ENCODE results near the gene ALAS1.

Gene ALAS1

GRCh38 chr3:52213005-52213404 is 15.0 kb downstream of the ALAS1 start:
- in situ Hi-C loops (cut with HindIII; ENCODE audit: low sequenced_read_pairs): no loop called here
- no peak for DNase-seq (ENCODE audit: low read depth, low spot score)
- no peak overlapping the region for H3K4me3 ChIP-seq (ENCODE audit: low read depth, low read length)
- TF ChIP-seq CTCF (IDR thresholded peaks at IDR 0.05; ENCODE audit: low read depth, low read length): no peak

GRCh38 chr3:52213901-52214300 is 15.9 kb downstream of the ALAS1 start:
- TF ChIP-seq CTCF (IDR thresholded peaks at IDR 0.05; ENCODE audit: low read depth, low read length): no peak
- no peak overlapping the region for H3K4me3 ChIP-seq (ENCODE audit: low read depth, low read length)
- in situ Hi-C loops (cut with HindIII; ENCODE audit: low sequenced_read_pairs): no loop called here
- DNase-seq (ENCODE audit: low read depth, low spot score): no peak

GRCh38 chr3:52215351-52215750 is 17.4 kb downstream of the ALAS1 start:
- DNase-seq (ENCODE audit: low read depth, low spot score): no peak
- no peak overlapping the region for H3K4me3 ChIP-seq (ENCODE audit: low read depth, low read length)
- in situ Hi-C loops (cut with HindIII; ENCODE audit: low sequenced_read_pairs): no loop called here
- TF ChIP-seq CTCF (IDR thresholded peaks at IDR 0.05; ENCODE audit: low read depth, low read length): no peak

GRCh38 chr3:52216585-52217408 is 18.8 kb downstream of the ALAS1 start:
- DNase-seq (ENCODE audit: low read depth, low spot score): peak; percentile 79
- in situ Hi-C loops (cut with HindIII; ENCODE audit: low sequenced_read_pairs): no loop called here
- H3K4me3 ChIP-seq (ENCODE audit: low read depth, low read length): no peak overlapping the region
- TF ChIP-seq CTCF (IDR thresholded peaks at IDR 0.05; ENCODE audit: low read depth, low read length): no peak

- in situ Hi-C loops (cut with HindIII; ENCODE audit: low sequenced_read_pairs): no loop called here
- no peak overlapping the region for H3K4me3 ChIP-seq (ENCODE audit: low read depth, low read length)
- no peak for TF ChIP-seq CTCF (IDR thresholded peaks at IDR 0.05; ENCODE audit: low read depth, low read length)
- DNase-seq (ENCODE audit: low read depth, low spot score): no peak
These were observed 19.4 kb downstream of the ALAS1 start for GRCh38 chr3:52217409-52217805.

- DNase-seq (ENCODE audit: low read depth, low spot score): no peak
- in situ Hi-C loops (cut with HindIII; ENCODE audit: low sequenced_read_pairs): no loop called here
- TF ChIP-seq CTCF (IDR thresholded peaks at IDR 0.05; ENCODE audit: low read depth, low read length): no peak
- no peak overlapping the region for H3K4me3 ChIP-seq (ENCODE audit: low read depth, low read length)
These were observed 20.1 kb downstream of the ALAS1 start for GRCh38 chr3:52218026-52218425.
